ENCODE results near the gene SEMA3F. TPM values are rescaled to one million over a fixed set of nuclear protein-coding genes. Genes with fewer than 3 reads are reported as not detected.

SEMA3F gene
- polyA plus RNA-seq, 3 donors: 75.3 to 87.7 (median 78.6) TPM

DNA sequence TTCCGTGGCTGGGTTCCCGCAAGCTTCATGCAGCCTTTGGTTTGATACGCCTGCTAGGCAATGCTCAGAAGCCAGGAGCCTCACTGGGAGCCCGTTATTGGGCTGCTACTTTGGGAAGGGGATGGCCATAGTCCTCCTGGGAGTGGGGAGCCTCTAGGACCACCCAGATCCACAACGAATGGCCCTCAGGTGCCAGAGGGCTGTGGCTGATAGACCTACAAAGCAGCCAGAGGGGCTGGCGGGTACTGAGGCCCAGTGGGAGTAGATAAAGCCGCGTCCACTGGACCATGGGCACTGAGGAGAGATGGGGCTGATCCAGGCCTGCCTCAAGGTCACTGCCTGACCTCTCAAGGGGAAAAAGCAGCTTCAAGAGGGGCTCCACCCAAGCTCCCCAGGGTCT, 37.0 kb downstream of the SEMA3F start:
- DNase-seq: no peak

DNA sequence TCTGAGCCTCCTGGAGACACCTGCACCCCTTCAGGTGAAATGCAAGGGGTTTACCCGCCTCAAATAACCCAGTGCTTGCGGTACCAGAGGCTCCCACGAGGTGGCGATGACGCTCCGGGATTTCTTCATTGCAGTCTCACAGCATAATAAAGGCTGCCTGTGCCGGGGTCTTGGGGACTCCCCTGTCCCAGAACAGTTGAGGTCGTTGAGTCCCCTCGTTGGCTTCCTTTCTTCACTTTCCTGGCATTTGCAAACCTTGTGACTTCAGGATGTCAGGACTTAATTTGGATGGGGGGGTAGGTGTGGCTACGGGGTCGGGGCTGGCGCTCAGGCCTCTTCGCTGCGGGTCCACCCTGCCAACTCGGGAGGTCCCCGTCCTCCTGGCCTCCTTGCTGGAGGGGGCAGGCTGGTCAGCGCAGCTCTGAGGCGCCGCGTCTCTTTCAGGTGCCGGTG, 37.6 kb downstream of the SEMA3F start:
- peak; percentile 69 for DNase-seq

DNA sequence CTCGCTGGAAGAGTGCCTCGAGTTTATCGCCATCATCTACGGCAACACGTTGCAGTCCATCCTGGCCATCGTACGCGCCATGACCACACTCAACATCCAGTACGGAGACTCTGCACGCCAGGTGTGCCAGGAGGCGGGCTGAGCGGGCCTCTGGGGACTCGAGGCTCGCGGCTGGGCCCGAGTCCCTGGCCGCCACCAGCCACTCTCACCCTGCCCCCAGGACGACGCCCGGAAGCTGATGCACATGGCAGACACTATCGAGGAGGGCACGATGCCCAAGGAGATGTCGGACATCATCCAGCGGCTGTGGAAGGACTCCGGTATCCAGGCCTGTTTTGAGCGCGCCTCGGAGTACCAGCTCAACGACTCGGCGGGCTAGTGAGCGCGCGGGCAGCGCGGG, 38.2 kb downstream of the SEMA3F start:
- DNase-seq: no peak

DNA sequence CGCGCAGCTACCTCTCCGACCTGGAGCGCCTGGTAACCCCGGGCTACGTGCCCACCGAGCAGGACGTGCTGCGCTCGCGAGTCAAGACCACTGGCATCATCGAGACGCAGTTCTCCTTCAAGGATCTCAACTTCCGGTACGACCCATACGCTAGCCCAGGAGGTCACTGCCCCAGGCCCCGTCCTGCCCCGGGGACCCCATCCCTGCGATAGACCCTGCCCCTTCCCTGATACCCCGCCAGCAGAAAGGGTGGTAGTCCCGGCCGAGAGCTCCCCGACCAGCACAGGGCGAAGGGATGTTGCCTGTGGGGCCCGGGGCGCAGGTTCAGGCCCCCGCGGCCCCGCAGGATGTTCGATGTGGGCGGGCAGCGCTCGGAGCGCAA, 38.6 kb downstream of the SEMA3F start:
- no peak for DNase-seq

DNA sequence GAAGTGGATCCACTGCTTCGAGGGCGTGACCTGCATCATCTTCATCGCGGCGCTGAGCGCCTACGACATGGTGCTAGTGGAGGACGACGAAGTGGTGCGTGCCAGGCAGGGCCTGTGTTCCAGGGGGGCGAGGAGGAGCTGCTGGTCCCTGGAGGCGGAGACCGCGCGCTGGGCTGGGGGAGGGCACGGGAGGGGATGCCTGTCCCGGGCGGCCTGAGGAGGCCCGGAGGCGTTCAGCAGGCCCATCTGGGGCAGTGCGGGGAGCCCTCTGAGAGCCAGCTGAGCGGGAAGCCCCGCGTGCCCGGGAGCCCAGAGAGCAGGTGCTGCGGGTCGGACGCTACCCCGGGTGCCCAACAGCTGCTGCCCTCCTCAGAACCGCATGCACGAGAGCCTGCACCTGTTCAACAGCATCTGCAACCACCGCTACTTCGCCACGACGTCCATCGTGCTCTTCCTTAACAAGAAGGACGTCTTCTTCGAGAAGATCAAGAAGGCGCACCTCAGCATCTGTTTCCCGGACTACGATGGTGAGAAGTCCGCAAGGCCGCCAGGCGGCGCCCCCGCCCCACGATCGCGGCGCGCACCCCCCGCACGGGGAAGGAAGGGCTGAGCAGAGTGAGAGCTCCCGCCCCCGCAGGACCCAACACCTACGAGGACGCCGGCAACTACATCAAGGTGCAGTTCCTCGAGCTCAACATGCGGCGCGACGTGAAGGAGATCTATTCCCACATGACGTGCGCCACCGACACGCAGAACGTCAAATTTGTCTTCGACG, 39.2 kb downstream of the SEMA3F start:
- peak; percentile 64 for DNase-seq

DNA sequence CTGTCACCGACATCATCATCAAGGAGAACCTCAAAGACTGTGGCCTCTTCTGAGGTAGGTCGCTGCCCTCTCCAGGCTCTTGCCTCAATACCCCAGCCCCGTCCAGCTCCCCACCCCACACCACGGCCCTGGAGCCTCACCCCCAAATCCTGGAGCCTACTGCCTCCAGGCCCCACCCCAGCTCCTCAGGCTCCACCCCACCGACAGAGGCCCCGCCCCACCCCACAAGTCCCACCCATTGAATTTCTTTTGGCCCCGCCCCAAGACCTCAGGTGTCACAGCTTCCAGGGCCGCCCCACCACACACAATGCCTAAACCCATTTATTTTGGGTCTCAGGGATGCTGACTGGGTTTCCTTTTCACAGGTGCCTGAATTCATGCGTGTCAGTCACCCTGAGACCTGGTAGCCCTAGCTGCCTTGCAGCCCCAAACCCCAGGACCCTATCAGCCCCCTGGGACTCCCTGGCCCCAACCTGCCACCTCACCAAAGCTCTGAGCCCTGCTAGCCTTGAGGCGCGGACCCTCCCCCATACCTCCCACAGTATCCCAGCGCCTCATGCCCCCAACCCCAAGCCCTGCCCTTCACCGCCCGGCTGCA, 39.9 kb downstream of the SEMA3F start:
- no peak for DNase-seq

DNA sequence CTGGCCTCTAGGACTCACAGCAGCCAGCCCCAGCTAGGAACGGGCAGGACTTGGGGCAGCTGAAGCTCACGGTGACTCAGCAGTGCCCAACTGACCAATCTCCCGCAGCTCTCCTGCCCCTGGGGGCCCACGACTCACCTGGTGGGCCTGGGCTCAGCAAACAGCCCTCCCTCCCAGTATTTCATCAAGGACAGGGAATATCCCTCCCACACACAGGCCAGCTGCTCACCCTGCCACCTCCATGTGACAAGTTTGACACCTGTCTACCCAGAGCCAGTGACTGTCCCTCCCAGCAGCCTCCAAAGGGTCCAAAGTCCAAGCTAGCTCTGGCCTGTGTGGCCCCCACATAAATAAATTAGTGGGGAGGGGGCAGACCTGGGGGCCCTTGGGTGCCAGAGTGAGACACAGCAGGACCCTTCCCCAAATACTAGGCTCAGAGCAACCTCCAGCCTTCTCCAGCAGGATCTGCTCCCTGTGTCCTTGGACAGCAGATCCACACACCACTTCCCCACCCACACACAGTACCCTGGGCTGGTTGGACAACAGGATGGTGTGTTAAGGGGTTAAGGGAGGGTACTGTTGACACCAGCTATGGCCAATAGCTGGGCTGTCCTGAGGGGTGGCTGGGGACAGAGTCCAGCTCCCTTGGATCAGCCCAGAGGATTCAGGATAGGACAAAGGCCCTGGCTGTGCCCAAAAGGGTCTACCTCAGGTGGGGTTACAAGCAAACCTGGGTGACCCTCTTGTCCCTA, 40.6 kb downstream of the SEMA3F start:
- DNase-seq: no peak

DNA sequence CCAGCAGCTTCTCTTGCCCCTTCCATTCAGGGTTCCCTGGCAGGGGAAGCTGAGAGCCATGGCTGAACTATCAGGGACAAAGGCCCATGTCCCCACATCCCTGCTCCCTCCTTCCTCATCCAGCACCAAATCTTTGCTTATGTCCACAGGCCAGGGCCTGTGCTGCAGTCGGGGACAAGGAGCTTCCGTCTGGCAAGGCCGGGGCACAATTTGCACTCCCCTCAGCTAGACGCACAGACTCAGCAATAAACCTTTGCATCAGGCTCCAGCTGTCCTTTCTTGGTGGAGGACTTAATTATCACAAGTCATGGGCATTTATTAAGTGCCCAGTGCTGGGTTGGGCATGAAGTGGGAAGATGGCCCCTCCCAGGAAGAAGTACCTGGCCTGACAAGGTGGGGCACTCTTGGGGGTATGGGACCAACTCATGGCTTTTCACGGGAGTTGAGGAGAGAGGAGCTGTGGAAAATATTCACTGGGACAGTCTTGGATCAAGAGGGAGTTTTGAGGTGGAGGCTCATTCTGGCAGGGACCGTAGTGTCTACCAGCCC, 41.2 kb downstream of the SEMA3F start:
- no peak for DNase-seq

DNA sequence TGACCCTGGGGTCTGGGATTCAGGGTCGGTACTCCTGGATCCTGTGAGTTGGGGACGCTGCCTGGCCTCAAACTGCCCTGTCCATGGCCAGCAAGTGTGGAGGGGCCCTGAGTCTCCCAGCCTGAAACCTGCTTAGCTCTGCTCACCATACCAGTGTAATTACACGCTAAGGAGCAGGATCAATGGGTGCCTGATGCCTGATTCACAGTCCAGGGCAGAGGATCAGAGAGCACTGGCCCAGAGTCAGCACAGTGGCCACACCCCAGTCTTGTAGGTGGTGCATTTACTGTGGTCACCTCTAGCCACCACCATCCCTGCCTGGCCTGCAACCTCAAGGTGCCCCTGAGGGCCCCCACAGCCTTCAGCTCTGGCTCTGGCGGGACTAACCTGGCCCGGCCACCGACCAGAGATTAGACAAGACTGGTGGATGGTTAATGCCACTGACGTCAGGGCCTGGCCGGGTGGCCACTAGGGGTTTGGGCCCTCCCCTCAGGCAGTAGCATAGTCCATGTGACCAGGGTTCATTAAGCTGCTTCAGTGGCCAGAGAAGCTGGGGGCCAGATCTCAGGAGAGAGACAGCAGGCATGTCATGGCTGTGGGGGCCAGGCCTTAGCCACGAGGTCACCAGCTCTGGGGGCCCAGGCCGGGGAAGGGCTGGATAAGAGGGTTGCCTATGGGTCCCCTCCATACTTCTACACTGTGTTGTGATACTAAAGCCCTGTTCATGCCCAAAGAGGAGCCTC, 46.6 kb downstream of the SEMA3F start:
- no peak for DNase-seq

DNA sequence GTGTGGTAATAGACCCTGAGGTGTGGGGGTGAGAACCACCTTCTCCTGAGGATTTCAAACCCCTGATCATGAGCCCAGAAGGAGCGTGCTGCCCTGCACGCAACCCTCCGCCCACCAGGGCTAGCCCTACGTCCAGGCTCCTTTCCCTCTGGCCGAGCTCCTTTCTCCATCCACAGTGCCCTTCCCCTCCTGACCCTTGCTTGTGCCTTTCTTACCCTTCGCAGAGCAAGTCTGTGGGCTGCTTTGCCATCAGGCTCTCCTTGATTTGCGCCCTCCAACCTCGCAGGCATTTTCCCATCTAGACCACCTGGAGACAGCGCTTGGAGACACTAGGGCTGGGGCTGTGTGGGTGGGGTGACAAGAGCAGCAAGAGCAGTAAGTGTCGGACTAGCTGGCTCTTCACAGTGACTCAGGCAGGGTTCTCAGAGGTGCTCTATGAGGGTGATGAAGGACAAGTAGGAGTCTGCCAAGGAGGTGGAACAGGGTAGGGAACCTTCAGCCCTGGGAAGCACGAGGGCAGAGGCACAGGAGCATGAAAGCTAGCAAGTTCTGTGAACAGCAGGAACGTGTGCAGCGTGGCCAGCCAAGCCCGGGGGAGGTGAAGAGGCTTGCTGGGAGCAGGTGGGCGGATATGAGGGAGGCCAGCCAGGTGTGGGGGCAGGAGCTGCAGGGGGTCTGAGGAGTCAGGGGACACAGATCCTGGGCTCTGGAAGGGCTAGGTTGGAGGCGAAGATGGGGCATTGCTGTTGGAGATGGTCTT, 47.4 kb downstream of the SEMA3F start:
- DNase-seq: no peak

DNA sequence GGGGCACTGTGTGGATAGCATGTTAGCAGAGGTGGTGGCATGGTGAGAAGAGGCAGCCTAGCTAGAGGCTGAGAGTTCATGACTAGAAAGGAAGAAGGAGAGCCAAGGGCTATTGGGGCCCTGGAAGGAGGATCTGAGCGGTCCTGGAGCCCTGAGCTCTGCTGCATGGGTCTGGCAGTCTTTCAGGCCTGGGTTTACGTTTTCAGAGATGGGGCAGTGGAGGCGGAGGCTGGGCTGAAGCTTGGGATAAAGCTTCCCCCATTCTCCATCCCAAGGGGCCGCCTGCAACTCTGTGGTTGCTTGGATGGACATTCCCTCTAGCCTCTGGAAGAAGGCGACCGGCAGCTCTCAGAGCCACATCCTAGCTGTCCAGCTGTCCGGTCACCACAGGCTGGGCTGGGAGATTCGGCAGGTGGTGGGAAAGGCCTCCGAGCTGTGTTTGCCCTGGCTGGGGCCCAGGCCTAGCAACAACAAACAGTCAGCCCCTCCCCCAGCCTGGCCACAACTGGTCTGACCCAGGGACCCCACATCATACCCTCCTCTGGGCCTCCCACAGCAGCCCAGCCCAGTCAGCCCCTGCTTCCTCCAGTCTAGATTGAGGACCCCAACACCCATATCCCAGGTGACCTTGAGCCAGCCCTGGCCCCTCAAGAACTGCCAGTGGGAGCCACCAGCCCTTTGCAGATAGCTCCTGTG, 48.1 kb downstream of the SEMA3F start:
- DNase-seq: no peak

DNA sequence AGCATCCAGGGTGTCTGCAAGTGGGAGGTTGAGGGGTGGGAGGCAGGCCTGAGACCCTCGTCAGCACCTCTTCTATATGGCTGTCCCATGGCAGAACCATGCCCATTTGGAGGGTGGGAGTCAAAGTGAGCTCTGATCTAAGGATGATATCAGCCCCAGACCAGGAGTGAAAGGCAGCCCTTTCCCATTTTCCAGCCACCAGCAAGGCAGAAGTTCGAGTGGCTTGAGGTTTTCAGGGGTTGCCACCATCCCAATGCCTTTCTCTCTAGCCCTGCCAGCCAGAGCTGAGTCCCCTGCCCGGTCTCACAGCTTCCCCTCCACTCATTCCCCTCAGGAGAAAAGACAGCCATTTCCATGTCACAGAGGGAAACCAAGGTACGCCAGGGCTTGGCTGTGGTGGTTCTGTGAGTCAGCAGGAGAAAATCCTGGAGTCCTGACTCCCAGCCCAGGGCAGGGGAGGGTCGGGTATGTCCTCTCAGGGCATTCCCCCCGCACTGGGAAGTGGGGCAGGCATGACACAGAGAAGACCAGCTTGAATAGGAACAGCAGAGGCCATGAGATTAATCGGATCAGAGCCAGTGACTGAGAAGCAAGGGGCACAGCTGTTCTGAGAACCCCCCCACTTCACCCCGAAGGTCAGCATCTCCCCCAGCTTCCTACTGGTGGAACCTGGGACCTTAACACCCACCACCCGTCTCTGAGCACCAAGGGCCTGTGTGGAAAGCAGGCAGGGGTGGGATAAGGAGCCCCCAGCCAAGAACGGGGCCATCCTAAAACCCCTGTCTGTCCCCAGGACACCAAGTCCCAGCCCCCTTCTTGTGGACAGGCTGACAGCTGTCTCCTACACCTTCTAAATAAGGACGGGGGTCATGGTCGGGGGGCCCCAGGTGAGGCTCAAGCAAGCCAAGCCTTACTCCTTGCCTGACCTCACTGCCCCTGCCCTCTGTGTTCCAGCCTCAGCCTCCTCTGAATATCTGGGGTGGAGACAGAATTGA, 49.0 kb downstream of the SEMA3F start:
- no peak for DNase-seq

DNA sequence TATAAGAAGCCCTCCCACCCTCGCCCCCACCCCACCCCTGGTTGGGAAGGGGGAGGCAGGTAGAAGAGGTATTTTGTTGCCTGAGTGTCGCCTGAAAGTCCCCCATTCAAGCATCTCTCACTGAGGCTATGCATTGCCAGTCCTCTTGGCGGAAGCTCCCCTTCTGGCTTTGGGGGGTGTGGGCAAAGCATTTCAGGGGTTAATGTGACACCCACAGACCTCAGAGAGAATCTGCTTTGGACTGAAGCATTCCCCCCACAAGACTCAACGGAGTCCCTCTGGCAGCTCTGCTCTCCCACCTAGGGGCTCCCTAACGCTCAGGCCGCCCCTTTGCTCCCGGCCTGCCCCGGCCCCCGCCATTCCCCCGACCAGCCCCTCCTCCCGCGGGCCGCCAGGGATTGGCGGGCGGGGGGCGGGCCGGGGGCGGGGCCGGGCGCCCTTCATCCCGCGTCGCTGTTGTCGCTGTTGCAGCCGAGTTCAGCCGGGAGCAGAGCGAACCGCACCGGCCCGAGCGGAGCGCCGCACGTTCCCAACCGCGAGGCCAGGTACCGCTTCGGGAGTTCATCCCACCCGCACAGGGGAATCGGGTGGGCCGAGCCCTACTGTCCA, 49.8 kb downstream of the SEMA3F start, which contains the start of gene SLC38A3:
Gene SLC38A3, plus strand, starts transcription at position 468 of the 609 bp plus-strand sequence. CDS start 8,929 bp downstream, outside the sequence.
- DNase-seq: peak; percentile 48

DNA sequence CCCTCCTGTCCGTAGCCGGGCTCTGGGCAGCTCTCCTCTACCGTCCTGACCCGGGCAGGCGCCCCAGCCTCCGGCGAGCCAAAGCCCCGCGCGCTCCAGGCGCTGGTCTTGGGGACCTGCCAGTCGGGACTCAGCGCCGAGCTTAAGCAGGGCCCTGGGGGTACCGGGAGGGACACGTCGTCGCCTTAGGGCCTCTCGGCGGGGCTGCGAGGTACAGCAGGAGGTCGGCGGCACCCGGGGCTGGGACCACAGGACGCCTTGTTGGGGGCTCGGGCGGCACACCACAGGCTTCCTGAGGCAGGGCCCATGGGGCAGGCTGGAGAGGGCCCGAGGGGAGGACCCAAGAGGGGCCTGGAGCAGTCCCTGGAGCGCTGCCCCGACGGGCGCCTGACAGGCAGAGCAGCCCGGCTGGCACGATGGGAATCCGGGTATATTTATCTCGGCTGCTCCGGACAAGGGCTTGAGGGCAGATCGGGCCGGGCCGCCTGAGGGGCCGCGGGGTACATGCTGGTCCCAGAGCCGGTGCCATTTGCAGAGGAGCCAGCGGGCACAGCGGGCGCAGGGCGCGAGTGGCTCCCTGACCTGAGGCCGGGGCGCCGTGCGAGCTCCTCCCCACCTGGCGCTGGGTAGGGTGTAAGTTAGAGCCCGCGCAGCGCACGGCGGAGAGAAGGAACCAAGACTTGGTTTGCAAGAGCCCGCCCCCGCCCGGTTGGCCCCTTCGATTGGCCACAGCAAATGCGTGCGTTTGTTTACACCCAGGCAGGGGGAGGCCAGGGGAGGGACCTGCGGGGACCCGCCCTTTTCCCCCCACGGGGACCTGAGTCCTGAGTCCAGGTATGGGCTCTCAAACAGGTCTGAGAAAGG, 50.5 kb downstream of the SEMA3F start:
- DNase-seq: no peak

DNA sequence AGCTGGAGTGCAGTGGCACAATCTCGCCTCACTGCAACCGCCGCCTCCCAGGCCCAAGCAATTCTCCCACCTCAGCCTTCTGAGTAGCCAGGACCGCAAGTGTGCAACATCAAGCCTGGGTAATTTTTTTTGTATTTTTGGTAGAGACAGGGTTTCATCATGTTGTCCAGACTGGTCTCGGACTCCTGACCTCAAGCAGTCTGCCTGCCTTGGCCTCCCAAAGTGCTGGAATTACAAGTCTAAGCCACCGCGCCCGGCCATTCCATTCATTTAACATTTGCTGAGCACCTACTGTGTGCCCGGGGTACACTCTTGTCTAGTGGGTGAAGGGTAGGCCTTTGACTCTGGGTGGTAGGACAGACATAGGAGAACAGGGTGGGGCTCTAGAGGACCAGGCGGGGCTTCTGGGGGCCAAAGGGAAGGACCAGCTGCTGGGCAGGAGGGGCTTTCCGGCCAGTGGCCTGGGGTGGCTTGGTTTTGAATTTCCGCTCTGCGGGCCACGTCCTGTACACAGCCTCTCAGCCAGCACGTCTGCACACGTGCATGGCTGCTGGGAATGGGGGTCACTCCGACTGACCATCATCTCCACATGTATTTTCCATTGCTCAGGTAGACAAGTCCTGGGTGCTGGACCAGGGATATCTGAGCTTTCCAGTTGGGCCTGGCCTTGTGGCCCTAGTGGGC, 52.4 kb downstream of the SEMA3F start:
- no peak for DNase-seq

DNA sequence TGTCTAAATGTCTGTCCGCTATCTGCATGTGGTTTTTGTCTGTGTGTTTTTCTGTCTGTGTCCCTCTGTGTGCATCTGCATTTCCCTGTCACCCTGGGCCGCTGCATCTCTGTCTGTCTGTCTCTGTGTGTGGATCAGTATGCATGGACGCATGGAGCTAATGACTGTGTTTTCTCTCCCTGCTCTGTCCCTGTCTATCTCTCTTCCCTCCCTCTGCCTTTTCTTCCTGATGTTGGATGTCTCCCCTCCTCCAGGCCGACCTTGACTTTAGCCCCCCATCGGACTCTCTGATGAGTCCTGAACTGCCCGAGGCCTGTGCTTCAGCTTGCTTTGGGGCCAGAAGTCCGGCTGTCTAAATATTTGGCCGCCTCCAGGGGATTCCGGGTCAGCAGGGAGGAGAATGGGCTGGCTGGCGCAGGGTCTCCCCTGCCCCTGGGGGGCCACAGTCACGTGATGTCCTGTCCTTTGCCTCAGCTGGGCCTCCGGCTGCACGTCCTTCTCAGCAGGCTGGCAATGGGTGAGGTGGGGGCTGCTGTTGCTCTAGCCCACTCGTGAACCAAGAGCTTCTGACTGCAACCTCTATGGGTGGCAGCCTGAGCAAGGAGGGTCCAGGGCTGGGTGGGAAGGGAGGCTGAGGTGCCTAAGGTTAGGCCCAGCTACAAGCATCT, 53.7 kb downstream of the SEMA3F start:
- no peak for DNase-seq

DNA sequence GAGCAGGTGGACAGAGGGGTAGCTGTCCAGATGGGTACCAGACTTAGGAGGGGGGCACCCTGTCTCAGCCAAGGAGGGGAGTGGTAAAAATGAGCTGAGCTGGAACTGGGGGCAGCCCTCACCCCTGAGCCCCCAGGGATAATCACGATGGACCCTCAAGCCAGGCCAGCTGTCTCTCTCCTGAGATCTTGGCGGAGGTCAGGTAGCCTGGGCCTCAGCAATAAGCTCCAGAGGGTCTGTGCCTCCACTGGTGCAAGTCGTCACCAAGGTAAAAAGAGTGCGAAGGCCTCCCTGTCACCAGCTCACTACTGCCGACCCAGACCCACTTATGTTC, 55.0 kb downstream of the SEMA3F start:
- no peak for DNase-seq

Data from renal pelvis (tissue), 4 donors.